Caco-2 (cell line): ENCODE results near the gene CD320. TPM values are rescaled to one million over a fixed set of nuclear protein-coding genes. Genes with fewer than 3 reads are reported as not detected.

Experiments used
- BruUV-seq: library from RNA; stranded (reverse); fragments of 400-500 nt; replicated peaks from 2 replicates; lab custom pipeline; 2021; lab: Mats Ljungman, UMichigan
- CTCF ChIA-PET: fragments of 300-600 bp; sonication (Branson Sonifier 250); formaldehyde crosslinking; loops from one replicate; lab custom pipeline; 2022; ENCODE audit warnings: antibody characterized with exemption; lab: Charles Lee
- POLR2A ChIA-PET: fragments of 300-600 bp; sonication (Branson Sonifier 250); formaldehyde crosslinking; loops from one replicate; lab custom pipeline; 2022; ENCODE audit warnings: antibody characterized with exemption; lab: Charles Lee
- DNase-seq, 2 experiments: peaks; one replicate each; pipeline versions ENCODE4 v3.0.0 to v3.0.0-alpha.2; 2020 to 2022
- H3K27me3 ChIP-seq: replicated peaks from 2 replicates; pipeline ENCODE4 v1.6.0; 2011; ENCODE audit warnings: low read length; ENCODE audit not compliant: control insufficient read depth, insufficient read depth
- H3K36me3 ChIP-seq: 2 replicates; pipeline ENCODE4 v1.5.1; 2011; ENCODE audit warnings: low read length; ENCODE audit not compliant: control insufficient read depth, insufficient read depth
- H3K4me1 ChIP-seq: fragments of 250-450 bp; sonication (Bioruptor Pico); 2 replicates; pipeline ENCODE4 v1.5.1; 2020; ENCODE audit warnings: mild to moderate bottlenecking
- H3K4me3 ChIP-seq: 2 replicates; pipeline ENCODE4 v1.5.1; 2011; ENCODE audit warnings: low read depth, mild to moderate bottlenecking, control low read depth, low read length
- H3K9me3 ChIP-seq: fragments of 250-450 bp; sonication (Bioruptor Pico); 2 replicates; pipeline ENCODE4 v1.5.1; 2020; ENCODE audit warnings: mild to moderate bottlenecking, moderate library complexity
- H3K27ac Mint-ChIP-seq: one replicate; pipeline ENCODE4 v1.8.0; 2022; ENCODE audit warnings: mixed read lengths; ENCODE audit not compliant: unreplicated experiment
- H3K27me3 Mint-ChIP-seq: one replicate; pipeline ENCODE4 v1.8.0; 2022; ENCODE audit warnings: mixed read lengths; ENCODE audit not compliant: insufficient read depth, unreplicated experiment
- H3K36me3 Mint-ChIP-seq: one replicate; pipeline ENCODE4 v1.8.0; 2022; ENCODE audit warnings: mild to moderate bottlenecking, mixed read lengths; ENCODE audit not compliant: insufficient read depth, unreplicated experiment
- H3K4me1 Mint-ChIP-seq: one replicate; pipeline ENCODE4 v1.8.0; 2022; ENCODE audit warnings: low read depth, mixed read lengths; ENCODE audit not compliant: unreplicated experiment
- H3K4me3 Mint-ChIP-seq: one replicate; pipeline ENCODE4 v1.8.0; 2022; ENCODE audit warnings: mild to moderate bottlenecking, moderate library complexity, mixed read lengths; ENCODE audit not compliant: unreplicated experiment
- H3K9me3 Mint-ChIP-seq: one replicate; pipeline ENCODE4 v1.8.0; 2022; ENCODE audit warnings: mixed read lengths; ENCODE audit not compliant: unreplicated experiment
- CTCF ChIP-seq, 2 experiments: fragments of 200-600 bp in 1 of 2; IDR thresholded peaks; 1 replicate in 1 of 2; 2 replicates in 1 of 2; pipeline versions ENCODE4 v1.5.1 to v1.8.0; 2011 to 2022; ENCODE audit warnings: antibody characterized with exemption in 1 of 2, control low read depth in 1 of 2, inconsistent platforms in 1 of 2, low read depth in 1 of 2, low read length in 1 of 2, mild to moderate bottlenecking in 1 of 2, moderate library complexity in 1 of 2; ENCODE audit not compliant: insufficient read depth in 1 of 2, severe bottlenecking in 1 of 2, unreplicated experiment in 1 of 2
- intact Hi-C: fragments of 100-400 bp; cut with micrococcal nuclease; formaldehyde crosslinking; loops from one replicate; pipeline ENCODE4 v1.10.0; 2022; ENCODE audit not compliant: unreplicated experiment
- total RNA-seq: library from RNA; stranded (reverse); gene quantifications from 2 replicates; pipeline ENCODE4 v1.2.3, GENCODE V29; 2022

The CD320 gene
- total RNA-seq, 1 experiment from 2014 or later = 81.0 TPM

GRCh38 chr19:8335343-8336071 lies 27.3 kb upstream of the CD320 start:
- Histone ChIP-seq H3K4me3 (peak overlapping the region; percentile 54), H3K4me1 (peaks cover 2% of the 10 kb centered on the region), H3K36me3 (no peaks in the 10 kb centered on the region), H3K27me3 (peaks cover 1% of the 10 kb centered on the region; the same call in 1 of the 2 replicates), H3K9me3 (no peaks in the 10 kb centered on the region)
- peaks cover 3% of the 10 kb centered on the region for H3K27me3 Mint-ChIP-seq
- H3K36me3 Mint-ChIP-seq = no peaks in the 10 kb centered on the region
- POLR2A ChIA-PET = interaction anchor here (0.6 to 1.5 kb wide), 5 partner anchors 9 to 55 kb away, joined by 3 to 5 read pairs (median 5); partner anchors contain the start of genes NDUFA7 and RPS28
- peak in 1 of 2 experiments; percentile 57 for DNase-seq
- H3K4me1 Mint-ChIP-seq = no peaks in the 10 kb centered on the region
- no TSS peak for BruUV-seq
- peak overlapping the region; percentile 52 for H3K4me3 Mint-ChIP-seq
- CTCF ChIA-PET = interaction anchor here (0.8 to 1.3 kb wide), 4 partner anchors 9 to 27 kb away, joined by 3 to 6 read pairs (median 4); partner anchors contain the start of genes NDUFA7 and RPS28
- peak in 1 of 2 experiments; percentile 7 for TF ChIP-seq CTCF (IDR thresholded peaks at IDR 0.05; ENCODE audit: insufficient read depth in 1 of 2, low read depth in 1 of 2, low read length in 1 of 2, severe bottlenecking in 1 of 2, unreplicated experiment in 1 of 2)
- H3K9me3 Mint-ChIP-seq = no peaks in the 10 kb centered on the region
- intact Hi-C loops = no loop called here
- no peak overlapping the region for H3K27ac Mint-ChIP-seq

GRCh38 chr19:8334458-8335342 lies 26.5 kb upstream of the CD320 start:
- TF ChIP-seq CTCF (IDR thresholded peaks at IDR 0.05; ENCODE audit: insufficient read depth in 1 of 2, low read depth in 1 of 2, low read length in 1 of 2, severe bottlenecking in 1 of 2, unreplicated experiment in 1 of 2) = no peak
- Histone ChIP-seq H3K4me1 (peaks cover 4% of the 10 kb centered on the region), H3K9me3 (no peaks in the 10 kb centered on the region), H3K36me3 (no peaks in the 10 kb centered on the region), H3K27me3 (peaks cover 1% of the 10 kb centered on the region; the same call in 1 of the 2 replicates), H3K4me3 (peak overlapping the region; percentile 54)
- Mint-ChIP-seq H3K9me3 (no peaks in the 10 kb centered on the region), H3K4me3 (peak overlapping the region; percentile 52), H3K27me3 (peaks cover 3% of the 10 kb centered on the region), H3K27ac (no peak overlapping the region), H3K4me1 (peaks cover 5% of the 10 kb centered on the region), H3K36me3 (no peaks in the 10 kb centered on the region)
- POLR2A ChIA-PET = interaction anchor here (0.6 to 1.5 kb wide), 5 partner anchors 8 to 56 kb away, joined by 3 to 5 read pairs (median 5); partner anchors contain the start of genes NDUFA7 and RPS28
- peak; percentile 71 to 80 for DNase-seq
- intact Hi-C loops = no loop called here
- CTCF ChIA-PET = interaction anchor here (0.7 to 1.3 kb wide), 5 partner anchors 8 to 26 kb away, joined by 3 to 6 read pairs (median 3); partner anchors contain the start of genes NDUFA7 and RPS28
- no TSS peak for BruUV-seq
